HFF-Myc (cell line): ENCODE measurements around the gene PRR33.

Source experiments
- DNase-seq: peaks from one replicate; pipeline ENCODE4 v3.0.0-alpha.2; 2011; ENCODE audit warnings: low read depth; ENCODE audit errors: extremely low read depth
- H3K4me3 ChIP-seq: replicated peaks from 2 replicates; pipeline ENCODE4 v1.5.1; 2011; ENCODE audit warnings: low read depth, mild to moderate bottlenecking, control low read depth, low read length
- TF ChIP-seq, protein P1 (sequence below): IDR thresholded peaks from 2 replicates; pipeline ENCODE4 v1.5.1; 2012; ENCODE audit warnings: mild to moderate bottlenecking, low read depth, low read length, control low read depth; ENCODE audit errors: missing control alignments

PRR33 gene

DNA sequence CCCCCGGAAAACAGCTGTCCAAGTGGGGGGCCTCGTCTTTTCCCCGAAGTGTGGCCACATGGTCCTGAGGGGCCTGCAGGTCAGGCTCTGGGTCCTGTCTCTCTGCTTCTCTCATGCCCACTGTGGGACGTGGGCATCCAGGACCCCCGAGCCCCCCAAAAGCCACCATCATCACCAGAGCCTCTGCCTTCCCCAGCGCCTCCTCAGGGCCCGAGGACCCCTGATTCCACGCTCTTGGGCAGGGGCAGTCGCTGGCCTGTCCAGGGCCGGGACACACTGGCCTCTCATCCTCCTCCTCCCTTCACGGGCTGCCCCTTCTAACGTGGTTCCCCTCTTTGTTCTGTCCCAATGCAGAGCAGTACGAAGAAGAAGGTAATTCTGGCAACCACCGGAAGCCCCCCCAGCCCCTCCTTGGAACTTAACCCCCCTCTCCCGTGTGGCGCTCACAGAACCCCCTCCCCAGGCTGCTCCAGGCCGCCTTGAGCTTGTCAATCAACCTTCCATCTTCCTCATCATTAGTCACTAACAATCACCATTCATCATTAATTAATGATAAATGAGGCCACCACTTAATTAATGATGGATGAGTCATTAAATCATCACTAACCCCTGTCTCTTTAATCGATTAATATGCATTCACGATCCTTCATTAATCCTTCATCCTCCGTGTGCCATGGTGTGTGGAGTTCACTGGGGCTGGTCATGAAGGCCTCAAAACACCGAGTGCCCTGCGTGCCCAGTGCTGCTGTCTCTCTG lies 31.7 kb upstream of the PRR33 start:
- TF ChIP-seq, protein P1, sequence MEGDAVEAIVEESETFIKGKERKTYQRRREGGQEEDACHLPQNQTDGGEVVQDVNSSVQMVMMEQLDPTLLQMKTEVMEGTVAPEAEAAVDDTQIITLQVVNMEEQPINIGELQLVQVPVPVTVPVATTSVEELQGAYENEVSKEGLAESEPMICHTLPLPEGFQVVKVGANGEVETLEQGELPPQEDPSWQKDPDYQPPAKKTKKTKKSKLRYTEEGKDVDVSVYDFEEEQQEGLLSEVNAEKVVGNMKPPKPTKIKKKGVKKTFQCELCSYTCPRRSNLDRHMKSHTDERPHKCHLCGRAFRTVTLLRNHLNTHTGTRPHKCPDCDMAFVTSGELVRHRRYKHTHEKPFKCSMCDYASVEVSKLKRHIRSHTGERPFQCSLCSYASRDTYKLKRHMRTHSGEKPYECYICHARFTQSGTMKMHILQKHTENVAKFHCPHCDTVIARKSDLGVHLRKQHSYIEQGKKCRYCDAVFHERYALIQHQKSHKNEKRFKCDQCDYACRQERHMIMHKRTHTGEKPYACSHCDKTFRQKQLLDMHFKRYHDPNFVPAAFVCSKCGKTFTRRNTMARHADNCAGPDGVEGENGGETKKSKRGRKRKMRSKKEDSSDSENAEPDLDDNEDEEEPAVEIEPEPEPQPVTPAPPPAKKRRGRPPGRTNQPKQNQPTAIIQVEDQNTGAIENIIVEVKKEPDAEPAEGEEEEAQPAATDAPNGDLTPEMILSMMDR = no peak
- DNase-seq = no peak
- H3K4me3 ChIP-seq = no peak overlapping the region

GRCh38 chr11:1922481-1923081 lies 30.9 kb upstream of the PRR33 start:
- TF ChIP-seq, protein P1 = no peak
- H3K4me3 ChIP-seq = no peak overlapping the region
- DNase-seq = no peak

- TF ChIP-seq, protein P1 = no peak
- H3K4me3 ChIP-seq = no peak overlapping the region
- DNase-seq = no peak
These were observed 30.0 kb upstream of the PRR33 start for GRCh38 chr11:1921574-1922141.

DNA sequence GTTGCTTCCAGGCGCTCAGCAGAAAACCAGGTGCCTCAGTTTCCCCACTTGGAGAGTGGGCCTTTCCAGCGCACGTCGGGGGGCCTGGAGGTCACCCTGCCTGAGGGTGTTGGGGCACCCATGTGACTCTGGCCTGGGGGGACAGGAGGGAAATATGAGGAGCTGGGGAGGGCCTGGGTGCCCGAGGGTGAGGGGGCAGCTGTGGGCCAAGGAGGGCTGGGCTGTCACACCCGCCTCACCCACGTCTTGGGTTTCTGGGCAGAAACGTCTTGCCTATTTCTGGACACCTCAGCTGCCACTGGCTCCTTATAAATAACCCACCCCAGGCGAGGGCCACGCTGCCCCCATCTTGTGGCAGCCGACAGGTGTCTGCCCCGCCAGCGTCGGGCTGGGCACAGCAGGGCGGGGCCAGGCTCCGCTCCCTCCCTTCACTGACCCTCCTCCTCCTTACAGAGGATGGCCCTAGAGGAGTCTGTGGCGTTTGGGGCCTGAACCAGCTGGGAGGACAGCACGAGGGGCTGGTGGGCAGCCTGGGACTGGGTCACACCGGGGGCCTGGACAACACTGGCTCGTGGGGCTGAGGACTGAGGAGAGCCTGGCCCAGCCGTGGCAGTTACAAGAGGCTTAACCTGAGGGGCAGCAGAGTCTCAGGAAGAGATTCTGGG lies 29.3 kb upstream of the PRR33 start:
- H3K4me3 ChIP-seq = no peak overlapping the region
- no peak for DNase-seq
- TF ChIP-seq, protein P1 = no peak

- TF ChIP-seq, protein P1 = no peak
These were observed 28.6 kb upstream of the PRR33 start for GRCh38 chr11:1920128-1920908.

GRCh38 chr11:1919391-1920127 lies 27.9 kb upstream of the PRR33 start, which contains the start of gene TNNT3:
Gene TNNT3, plus strand, starts transcription at chr11:1919703. Its CDS starts 3,172 bp downstream, at chr11:1922875.
- DNase-seq = no peak

More at GRCh38 chr11:1920128-1920908, 28.6 kb upstream of the PRR33 start:
- H3K4me3 ChIP-seq = no peak overlapping the region
- no peak for DNase-seq

More at GRCh38 chr11:1919391-1920127, 27.9 kb upstream of the PRR33 start, which contains the start of gene TNNT3:
- TF ChIP-seq, protein P1 = no peak
- no peak within 1 kb of the TSS for H3K4me3 ChIP-seq
